SK-N-MC (cell line): Measurements from ENCODE around the gene PCCA.
"Not testable (repeated sequence)": the region's sequence is repeated elsewhere in the genome, so short reads cannot be mapped to it uniquely, and the experiment has no call there.

ENCODE experiments used
- DNase-seq: peaks from one replicate; pipeline ENCODE4 v3.0.0-alpha.2; 2011; ENCODE audit warnings: low read depth, low spot score
- H3K27ac ChIP-seq: fragments of 200-600 bp; sonication (generic); 2 replicates; pipeline ENCODE4 v1.5.1; 2016; ENCODE audit warnings: mixed run types
- H3K36me3 ChIP-seq: fragments of 200-600 bp; sonication (generic); 2 replicates; pipeline ENCODE4 v1.6.1; 2017; ENCODE audit warnings: antibody characterized with exemption, low read length, mixed read lengths; ENCODE audit not compliant: insufficient read depth
- H3K4me3 ChIP-seq: fragments of 200-600 bp; sonication (generic); 2 replicates; pipeline ENCODE4 v1.5.1; 2016
- H3K9ac ChIP-seq: fragments of 200-600 bp; sonication (generic); 2 replicates; pipeline ENCODE4 v1.8.0; 2017; ENCODE audit warnings: mixed run types, mixed read lengths; ENCODE audit not compliant: insufficient read length
- H3K9me3 ChIP-seq: fragments of 200-600 bp; sonication (generic); 2 replicates; pipeline ENCODE4 v1.6.1; 2017; ENCODE audit warnings: low read depth, mild to moderate bottlenecking, antibody characterized with exemption, low read length, moderate library complexity, mixed read lengths
- EZH2 ChIP-seq: fragments of 200-600 bp; sonication (generic); IDR thresholded peaks from one replicate; pipeline ENCODE4 v1.6.1; 2017; ENCODE audit warnings: antibody characterized with exemption
- FOXP2 ChIP-seq: optimal IDR thresholded peaks from 2 replicates; pipeline ENCODE3; 2011; ENCODE audit warnings: mild to moderate bottlenecking, moderate library complexity; ENCODE audit not compliant: insufficient read depth; ENCODE audit errors: extremely low read length, control extremely low read depth
- POLR2AphosphoS5 ChIP-seq: IDR thresholded peaks from 2 replicates; pipeline ENCODE4 v1.6.1; 2012; ENCODE audit warnings: mild to moderate bottlenecking, low read depth, low read length, borderline replicate concordance

The PCCA gene

GRCh38 chr13:100209857-100210825 lies 121.2 kb downstream of the PCCA start:
- H3K36me3 ChIP-seq: no peaks in the 10 kb centered on the region
- no peak for DNase-seq
- H3K9ac ChIP-seq: no peak overlapping the region
- H3K27ac ChIP-seq: no peak overlapping the region
- no peak overlapping the region for H3K4me3 ChIP-seq
- TF ChIP-seq FOXP2 (no peak), POLR2AphosphoS5 (no peak), EZH2 (no peak)
- no peaks in the 10 kb centered on the region for H3K9me3 ChIP-seq

DNA sequence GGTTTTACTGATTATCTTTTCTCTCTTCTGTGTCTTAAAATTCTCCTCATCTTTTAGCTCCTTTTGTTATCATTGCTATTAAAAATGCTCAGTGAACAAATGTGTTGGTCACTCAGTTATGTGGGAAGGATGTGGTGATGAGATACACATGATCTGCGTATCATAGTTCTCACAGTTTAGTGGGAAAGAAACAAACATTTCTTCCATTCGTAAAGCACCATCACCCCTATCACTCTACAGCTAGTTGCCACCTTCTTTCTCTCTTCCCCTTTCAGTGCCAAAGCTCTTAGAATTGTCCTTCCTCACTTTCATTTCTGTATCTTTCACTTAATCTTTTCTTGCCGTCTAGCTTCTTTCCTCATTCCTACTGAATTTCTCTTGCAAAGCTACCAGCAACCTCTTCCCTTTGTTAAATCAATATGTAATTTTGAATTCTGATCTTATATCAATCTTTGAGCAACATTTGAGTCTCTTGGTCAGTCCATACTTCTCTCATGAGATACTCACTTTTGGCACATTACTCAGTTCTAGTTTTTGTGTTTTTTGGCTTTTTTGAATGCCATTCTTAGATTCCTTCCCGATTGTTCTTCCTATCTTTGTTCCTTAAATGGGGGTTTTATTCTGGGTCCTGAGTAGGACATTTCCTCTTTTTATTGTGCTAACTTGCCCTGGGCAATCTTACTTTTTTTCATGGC lies 122.3 kb downstream of the PCCA start:
- H3K36me3 ChIP-seq: no peaks in the 10 kb centered on the region
- no peak overlapping the region for H3K4me3 ChIP-seq
- no peak overlapping the region for H3K9ac ChIP-seq
- no peaks in the 10 kb centered on the region for H3K9me3 ChIP-seq
- no peak overlapping the region for H3K27ac ChIP-seq
- TF ChIP-seq EZH2 (no peak), FOXP2 (no peak), POLR2AphosphoS5 (no peak)
- no peak for DNase-seq

DNA sequence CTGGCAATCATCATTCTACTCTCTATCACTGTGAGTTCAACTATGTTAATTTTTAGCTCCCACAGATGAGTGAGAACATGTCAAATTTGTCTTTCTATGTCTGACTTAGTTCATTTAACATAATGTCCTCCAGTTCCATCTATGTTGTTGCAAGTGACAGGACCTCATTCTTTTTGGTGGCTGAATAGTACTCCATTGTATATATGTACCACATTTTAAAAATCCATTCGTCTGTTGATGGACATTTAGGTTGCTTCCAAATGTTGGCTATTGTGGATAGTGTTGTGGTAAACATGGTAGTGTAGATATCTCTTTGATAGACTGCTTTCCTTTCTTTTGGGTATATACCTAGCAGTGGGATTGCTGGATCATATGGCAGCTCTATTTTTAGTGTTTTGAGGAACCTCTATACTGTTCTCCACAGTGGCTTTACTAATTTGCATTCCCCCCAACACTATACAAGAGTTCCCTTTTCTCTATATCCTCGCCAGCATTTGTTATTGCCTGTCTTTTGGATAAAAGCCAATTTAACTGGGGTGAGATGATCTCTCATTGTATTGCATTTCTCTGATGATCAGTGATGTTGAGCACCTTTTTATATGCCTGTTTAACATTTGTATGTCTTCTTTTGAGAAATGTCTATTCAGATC lies 124.1 kb downstream of the PCCA start:
- no peaks in the 10 kb centered on the region for H3K36me3 ChIP-seq
- TF ChIP-seq POLR2AphosphoS5 (no peak), EZH2 (no peak), FOXP2 (no peak)
- H3K4me3 ChIP-seq: no peak overlapping the region
- H3K9ac ChIP-seq: no peak overlapping the region
- H3K27ac ChIP-seq: no peak overlapping the region
- DNase-seq: no peak
- H3K9me3 ChIP-seq: no peaks in the 10 kb centered on the region

- Histone ChIP-seq H3K36me3 (no peaks in the 10 kb centered on the region), H3K27ac (no peak overlapping the region), H3K4me3 (no peak overlapping the region), H3K9ac (no peak overlapping the region), H3K9me3 (no peaks in the 10 kb centered on the region)
- no peak for DNase-seq
- TF ChIP-seq POLR2AphosphoS5: no peak
- no peak for TF ChIP-seq EZH2
- no peak for TF ChIP-seq FOXP2
Observed at GRCh38 chr13:100213576-100213975, 124.7 kb downstream of the PCCA start.

GRCh38 chr13:100214886-100215285 lies 126.0 kb downstream of the PCCA start:
- Histone ChIP-seq H3K4me3 (no peak overlapping the region), H3K27ac (no peak overlapping the region), H3K9ac (no peak overlapping the region), H3K9me3 (no peaks in the 10 kb centered on the region), H3K36me3 (no peaks in the 10 kb centered on the region)
- no peak for TF ChIP-seq FOXP2
- no peak for DNase-seq

DNA sequence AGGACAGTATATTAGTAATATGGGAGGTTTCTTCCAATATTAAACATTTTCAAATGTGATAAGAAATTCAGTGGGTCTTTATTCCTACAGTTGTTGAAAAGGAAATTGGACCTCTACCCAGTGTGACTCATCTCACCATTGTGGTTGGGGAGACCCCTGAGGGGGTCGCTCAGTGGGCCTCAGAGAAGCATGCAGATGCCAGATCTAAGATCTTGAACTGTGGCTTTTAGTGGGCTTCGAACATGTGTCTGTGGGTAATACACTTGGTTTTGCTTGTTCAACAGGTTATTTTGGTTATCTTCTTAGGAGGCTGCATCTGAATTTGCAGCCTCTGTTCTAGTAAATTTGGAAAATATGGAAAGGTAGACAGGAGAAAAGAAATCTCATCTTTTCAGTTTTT lies 132.3 kb downstream of the PCCA start:
- no peak overlapping the region for H3K4me3 ChIP-seq
- no peaks in the 10 kb centered on the region for H3K36me3 ChIP-seq
- no peak for DNase-seq
- TF ChIP-seq POLR2AphosphoS5 (no peak), FOXP2 (no peak), EZH2 (no peak)
- no peaks in the 10 kb centered on the region for H3K9me3 ChIP-seq
- H3K9ac ChIP-seq: no peak overlapping the region
- H3K27ac ChIP-seq: no peak overlapping the region

DNA sequence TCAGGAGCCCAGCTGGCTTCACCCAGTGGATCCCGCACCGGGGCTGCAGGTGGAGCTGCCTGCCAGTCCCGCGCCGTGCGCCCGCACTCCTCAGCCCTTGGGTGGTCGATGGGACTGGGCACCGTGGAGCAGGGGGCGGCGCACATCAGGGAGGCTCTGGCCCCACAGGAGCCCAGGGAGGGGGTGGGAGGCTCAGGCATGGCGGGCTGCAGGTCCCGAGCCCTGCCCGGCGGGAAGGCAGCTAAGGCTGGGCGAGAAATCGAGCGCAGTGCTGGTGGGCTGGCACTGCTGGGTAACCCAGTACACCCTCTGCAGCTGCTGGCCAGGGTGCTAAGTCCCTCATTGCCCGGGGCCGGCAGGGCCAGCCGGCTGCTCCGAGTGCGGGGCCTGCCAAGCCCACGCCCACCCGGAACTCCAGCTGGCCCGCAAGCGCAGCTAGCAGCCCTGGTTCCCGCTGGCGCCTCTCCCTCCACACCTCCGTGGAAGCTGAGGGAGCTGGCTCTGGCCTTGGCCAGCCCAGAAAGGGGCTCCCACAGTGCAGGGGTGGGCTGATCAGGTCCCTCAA lies 135.2 kb downstream of the PCCA start:
- not testable (repeated sequence) for H3K9ac ChIP-seq, H3K9me3 ChIP-seq, H3K36me3 ChIP-seq, H3K27ac ChIP-seq, H3K4me3 ChIP-seq, DNase-seq

- H3K27ac ChIP-seq: no peak overlapping the region
- no peak for TF ChIP-seq POLR2AphosphoS5
- no peak for TF ChIP-seq FOXP2
- TF ChIP-seq EZH2: no peak
Observed at GRCh38 chr13:100229603-100230002, 140.7 kb downstream of the PCCA start.

More at GRCh38 chr13:100229603-100230002, 140.7 kb downstream of the PCCA start:
- no peak for DNase-seq
- no peaks in the 10 kb centered on the region for H3K9me3 ChIP-seq
- H3K4me3 ChIP-seq: no peak overlapping the region
- no peak overlapping the region for H3K9ac ChIP-seq
- no peaks in the 10 kb centered on the region for H3K36me3 ChIP-seq
